HepG2 (cell line): ENCODE measurements around the gene ATF3. TPM values are rescaled to one million over a fixed set of nuclear protein-coding genes. Genes with fewer than 3 reads are reported as not detected.

ENCODE experiments used
- ATAC-seq: fragments of 200-7000 bp; cut with Tn5 transposase; 3 replicates; pipeline ENCODE4 v1.9.1; 2020; ENCODE audit warnings: mild to moderate bottlenecking, moderate library complexity
- BruUV-seq: library from RNA; stranded (reverse); fragments of 400-500 nt; replicated peaks from 2 replicates; lab custom pipeline; 2021; lab: Mats Ljungman, UMichigan
- CTCF ChIA-PET: fragments of 300-600 bp; formaldehyde crosslinking; extraction: SDS; loops from one replicate; lab custom pipeline; 2021; ENCODE audit warnings: low total read pairs, inconsistent platforms, low intra/inter-chr PET ratio; lab: Yijun Ruan, JAX
- POLR2A ChIA-PET: fragments of 350-600 bp; sonication (Branson Sonifier 250); formaldehyde crosslinking; loops from one replicate; lab custom pipeline; 2020; ENCODE audit warnings: antibody characterized with exemption, inconsistent platforms; lab: Yijun Ruan, JAX
- DNase-seq: peaks from one replicate; pipeline ENCODE4 v3.0.0-alpha.2; 2015; ENCODE audit warnings: low spot score
- FAIRE-seq: peaks from 3 replicates; lab custom pipeline; 2011; peaks lifted over from hg19 to GRCh38; lab: Jason Lieb, UNC
- H2AFZ ChIP-seq: one replicate; pipeline ENCODE4 v1.6.1; 2011; ENCODE audit warnings: low read length, inconsistent platforms
- H3K27ac ChIP-seq: fragments of 300-600 bp; 3 replicates; pipeline ENCODE4 v1.8.0; 2011; ENCODE audit warnings: mixed run types, mild to moderate bottlenecking, mixed read lengths, low read length, inconsistent platforms; ENCODE audit not compliant: insufficient read depth; ENCODE audit errors: extremely low read length
- H3K27me3 ChIP-seq, 2 experiments: fragments of 200-600 bp in 1 of 2; 2 replicates in 1 of 2; 3 replicates in 1 of 2; pipeline versions ENCODE4 v1.6.0 to v1.8.0; 2011; ENCODE audit warnings: low read length in 2 of 2, mild to moderate bottlenecking in 2 of 2, moderate library complexity in 2 of 2, inconsistent platforms in 1 of 2; ENCODE audit not compliant: insufficient read depth in 2 of 2, control insufficient read depth in 1 of 2
- H3K36me3 ChIP-seq, 2 experiments: fragments of 200-600 bp in 1 of 2; replicated peaks in 1 of 2; 2 replicates in 1 of 2; 3 replicates in 1 of 2; pipeline versions ENCODE4 v1.5.1 to v1.8.0; 2011; ENCODE audit warnings: low read length in 2 of 2, inconsistent platforms in 1 of 2; ENCODE audit not compliant: insufficient read depth in 2 of 2, control insufficient read depth in 1 of 2
- H3K4me1 ChIP-seq: 2 replicates; pipeline ENCODE4 v1.5.1; 2012; ENCODE audit warnings: low read length, inconsistent platforms; ENCODE audit not compliant: insufficient read depth
- H3K4me2 ChIP-seq: 2 replicates; pipeline ENCODE4 v1.6.0; 2011; ENCODE audit warnings: low read depth, low read length, inconsistent platforms
- H3K4me3 ChIP-seq, 3 experiments: fragments of 200-600 bp in 1 of 3; sonication (generic), shearing (Covaris generic) in 1 of 3; replicated peaks in 1 of 3; 2 replicates each; pipeline ENCODE4 v1.5.1; 2011 to 2016; ENCODE audit warnings: low read length in 3 of 3, inconsistent platforms in 2 of 3, low read depth in 2 of 3, mild to moderate bottlenecking in 2 of 3, control low read depth in 1 of 3, mixed read lengths in 1 of 3; ENCODE audit not compliant: insufficient read depth in 1 of 3
- H3K79me2 ChIP-seq: one replicate; pipeline ENCODE4 v1.6.1; 2011; ENCODE audit warnings: low read length, inconsistent platforms; ENCODE audit not compliant: insufficient read depth
- H3K9ac ChIP-seq: 2 replicates; pipeline ENCODE4 v1.6.0; 2011; ENCODE audit warnings: mild to moderate bottlenecking, low read depth, low read length, inconsistent platforms; ENCODE audit not compliant: insufficient read depth
- H3K9me3 ChIP-seq: 2 replicates; pipeline ENCODE4 v1.5.1; 2012; ENCODE audit warnings: mild to moderate bottlenecking, low read length
- H4K20me1 ChIP-seq: 2 replicates; pipeline ENCODE4 v1.6.0; 2011; ENCODE audit warnings: inconsistent platforms, mild to moderate bottlenecking, low read length, moderate library complexity; ENCODE audit not compliant: insufficient read depth
- BATF2 ChIP-seq: sonication (generic); formaldehyde crosslinking; IDR thresholded peaks from 2 replicates; pipeline ENCODE4 v1.8.0; 2022; ENCODE audit warnings: mild to moderate bottlenecking, missing genetic modification reagents, moderate library complexity
- CERS6 ChIP-seq: sonication (generic); formaldehyde crosslinking; IDR thresholded peaks from 2 replicates; pipeline ENCODE4 v1.5.0; 2020; ENCODE audit warnings: missing genetic modification reagents
- EZH2 ChIP-seq: conservative IDR thresholded peaks from 2 replicates; pipeline ENCODE4 v1.6.1; 2012; ENCODE audit warnings: mild to moderate bottlenecking, low read depth, low read length, moderate library complexity
- FOXM1 ChIP-seq: sonication (generic); formaldehyde crosslinking; IDR thresholded peaks from 2 replicates; pipeline ENCODE4 v1.5.0; 2020; ENCODE audit warnings: missing genetic modification reagents
- HNF4A ChIP-seq: sonication (generic); formaldehyde crosslinking; IDR thresholded peaks from 2 replicates; pipeline ENCODE4 v1.4.0; 2020; ENCODE audit warnings: missing genetic modification reagents
- HOXD1 ChIP-seq: sonication (generic); formaldehyde crosslinking; IDR thresholded peaks from 2 replicates; pipeline ENCODE4 v1.5.0; 2020; ENCODE audit warnings: missing genetic modification reagents
- SNAPC5 ChIP-seq: sonication (generic); formaldehyde crosslinking; IDR thresholded peaks from 2 replicates; pipeline ENCODE4 v1.8.1; 2023; ENCODE audit warnings: mild to moderate bottlenecking, missing genetic modification reagents, borderline replicate concordance
- ZFP62 ChIP-seq: sonication (generic); formaldehyde crosslinking; IDR thresholded peaks from 2 replicates; pipeline ENCODE4 v1.4.0; 2020; ENCODE audit warnings: missing genetic modification reagents
- ZNF142 ChIP-seq: sonication (generic); formaldehyde crosslinking; IDR thresholded peaks from 2 replicates; pipeline ENCODE4 v1.4.0; 2020; ENCODE audit warnings: missing genetic modification reagents
- ZNF276 ChIP-seq: sonication (generic); formaldehyde crosslinking; IDR thresholded peaks from 2 replicates; pipeline ENCODE4 v1.4.0; 2020; ENCODE audit warnings: mild to moderate bottlenecking, low read depth, missing genetic modification reagents
- ZNF30 ChIP-seq: sonication (generic); formaldehyde crosslinking; IDR thresholded peaks from 2 replicates; pipeline ENCODE4 v1.5.0; 2020; ENCODE audit warnings: mild to moderate bottlenecking, missing genetic modification reagents
- ZNF607 ChIP-seq: sonication (generic); formaldehyde crosslinking; IDR thresholded peaks from 2 replicates; pipeline ENCODE4 v1.5.1; 2020; ENCODE audit warnings: missing genetic modification reagents, mild to moderate bottlenecking, borderline replicate concordance
- ZNF776 ChIP-seq: sonication (generic); formaldehyde crosslinking; IDR thresholded peaks from 2 replicates; pipeline ENCODE4 v1.4.0; 2020; ENCODE audit warnings: mild to moderate bottlenecking, missing genetic modification reagents
- WGBS: methylation state at CpG from one replicate; pipeline ENCODE4 v1.1.6; 2017; ENCODE audit warnings: low lambda C conversion rate; 5-methylcytosine and 5-hydroxymethylcytosine counted together
- in situ Hi-C: cut with HindIII; loops from 2 replicates; pipeline ENCODE4 v1.10.0; 2017; ENCODE audit warnings: low pct_unique_long_range_greater_than_20kb; ENCODE audit not compliant: extremely low pct_ligation_motif_present
- intact Hi-C: fragments of 100-400 bp; cut with micrococcal nuclease; formaldehyde crosslinking; loops from one replicate; pipeline ENCODE4 v1.10.0; 2022; ENCODE audit not compliant: unreplicated experiment
- polyA plus RNA-seq, 8 experiments: library from polyadenylated mRNA; depleted of rRNA in 3 of 8; stranded (reverse) in 7 of 8; unstranded in 1 of 8; fragments of >200 nt; fragmentation: Illumina TruSeq in 4 of 8; extraction: Trizol in 4 of 8; gene quantifications; 2 replicates each; pipeline versions ENCODE4 v1.2.1 to v1.2.3, GENCODE V29; 2011 to 2016; ENCODE audit warnings: low read depth in 4 of 8, missing spikeins in 1 of 8, mixed read lengths in 1 of 8; ENCODE audit not compliant: insufficient read depth in 1 of 8
- total RNA-seq, 5 experiments: library from RNA; depleted of rRNA; stranded (reverse); fragments of >200 nt; fragmentation: Illumina TruSeq; extraction: Trizol; gene quantifications; 2 replicates each; pipeline ENCODE4 v1.2.3, GENCODE V29; 2016; ENCODE audit warnings: low read depth in 1 of 5

ATF3 gene
- total and polyA plus RNA-seq, 2 of the 13 experiments (the other 11 are each of a cell fraction or from before 2014, with no cell fraction given): 5.0 to 13.0 TPM

GRCh38 chr1:212601524-212601923 lies 7.0 kb upstream of the ATF3 start:
- no peak for DNase-seq
- Histone ChIP-seq H3K4me1 (peaks cover 30% of the 10 kb centered on the region), H2AFZ (no peak overlapping the region), H3K79me2 (no peaks in the 10 kb centered on the region), H3K4me3 (no peak overlapping the region), H3K9ac (no peak overlapping the region), H3K27ac (no peak overlapping the region), H4K20me1 (no peaks in the 10 kb centered on the region), H3K27me3 (peaks cover 2 to 50% of the 10 kb centered on the region in 2 experiments; a peak in 4 of 5 replicates), H3K36me3 (no peaks in the 10 kb centered on the region), H3K4me2 (no peak overlapping the region), H3K9me3 (no peaks in the 10 kb centered on the region)
- POLR2A ChIA-PET: no interaction called here
- no TSS peak for BruUV-seq
- intact Hi-C loops (no loop called here), in situ Hi-C loops (no loop called here)
- ATAC-seq: no peak
- 37% methylated on average over 2 of the region's 2 CpGs for WGBS
- FAIRE-seq: no peak
- TF ChIP-seq ZNF276 (CRISPR knock-in tag): no peak
- no peak for TF ChIP-seq CERS6 (CRISPR knock-in tag)
- TF ChIP-seq ZNF142 (CRISPR knock-in tag): no peak
- TF ChIP-seq HOXD1 (CRISPR knock-in tag): no peak
- no peak for TF ChIP-seq ZNF607
- no peak for TF ChIP-seq FOXM1 (CRISPR knock-in tag)
- TF ChIP-seq ZNF776 (CRISPR knock-in tag): no peak
- no peak for TF ChIP-seq BATF2 (CRISPR knock-in tag)
- TF ChIP-seq ZFP62: no peak
- no peak for TF ChIP-seq EZH2
- TF ChIP-seq SNAPC5 (CRISPR knock-in tag): no peak
- TF ChIP-seq HNF4A: no peak
- TF ChIP-seq ZNF30 (CRISPR knock-in tag): no peak
- CTCF ChIA-PET: no interaction called here
